GM10248 (cell line): ENCODE data around the gene FUS.

Experiments used
- CTCF ChIA-PET: fragments of 300-600 bp; sonication (Branson Sonifier 250); formaldehyde crosslinking; extraction: SDS; loops from one replicate; lab custom pipeline; 2021; ENCODE audit warnings: antibody characterized with exemption; lab: Yijun Ruan, JAX
- POLR2A ChIA-PET: fragments of 350-650 bp; sonication (Branson Sonifier 250); formaldehyde crosslinking; extraction: SDS; loops from one replicate; lab custom pipeline; 2020; ENCODE audit warnings: antibody characterized with exemption; lab: Yijun Ruan, JAX
- DNase-seq: peaks from one replicate; pipeline ENCODE4 v3.0.0; 2012; ENCODE audit errors: extremely low spot score
- CTCF ChIP-seq: IDR thresholded peaks from 2 replicates; pipeline ENCODE4 v1.5.1; 2012; ENCODE audit warnings: mild to moderate bottlenecking, low read depth; ENCODE audit errors: extremely low read depth, missing control alignments, control extremely low read depth

Gene FUS

GRCh38 chr16:31215287-31216162 is 35.6 kb downstream of the FUS start:
- ChIA-PET POLR2A (no interaction called here), CTCF (interaction anchor here (1.3 to 1.9 kb wide), 3 partner anchors 12 to 18 kb away, joined by 3 to 6 read pairs (median 3); partner anchors contain the start of gene PYCARD)
- TF ChIP-seq CTCF, result no peak
- DNase-seq, result peak; percentile 59

- no peak for TF ChIP-seq CTCF
- ChIA-PET CTCF (interaction anchor here (1.0 to 1.9 kb wide), 4 partner anchors 11 to 74 kb away, joined by 3 to 6 read pairs (median 4); partner anchors contain the start of gene PYCARD), POLR2A (no interaction called here)
- no peak for DNase-seq
Observed at GRCh38 chr16:31216422-31217135, 36.6 kb downstream of the FUS start, which contains the start of gene PYDC1. PYDC1 (minus strand) TSS chr16:31217135; CDS start chr16:31217028, 107 bp downstream.

- CTCF ChIA-PET, result interaction anchor here (1.0 to 1.9 kb wide), 3 partner anchors 15 to 74 kb away, joined by 3 to 6 read pairs (median 4); partner anchors contain the start of gene PYCARD
- POLR2A ChIA-PET, result no interaction called here
- DNase-seq, result no peak
- TF ChIP-seq CTCF, result no peak
Observed at GRCh38 chr16:31217136-31217530, 37.2 kb downstream of the FUS start.

GRCh38 chr16:31219154-31219741 is 39.3 kb downstream of the FUS start:
- no peak for DNase-seq
- no peak for TF ChIP-seq CTCF
- CTCF ChIA-PET, result no interaction called here
- POLR2A ChIA-PET, result no interaction called here

- TF ChIP-seq CTCF, result no peak
- CTCF ChIA-PET, result interaction anchor here (1.9 kb wide), 1 partner anchor 222 kb away, joined by 4 read pairs; the partner anchor contains the start of gene ZNF843
- POLR2A ChIA-PET, result no interaction called here
- DNase-seq, result peak; percentile 8
Observed at GRCh38 chr16:31221357-31222160, 41.6 kb downstream of the FUS start.
